GM18873 (cell line): Measurements from ENCODE around the gene TBXAS1.

Experiments
- ATAC-seq: cut with Tn5 transposase; IDR thresholded peaks from one replicate; pipeline ENCODE4 v1.9.1; 2021; ENCODE audit warnings: mild to moderate bottlenecking, moderate library complexity, moderate number of reproducible peaks; ENCODE audit not compliant: unreplicated experiment, low FRiP score

The TBXAS1 gene

DNA sequence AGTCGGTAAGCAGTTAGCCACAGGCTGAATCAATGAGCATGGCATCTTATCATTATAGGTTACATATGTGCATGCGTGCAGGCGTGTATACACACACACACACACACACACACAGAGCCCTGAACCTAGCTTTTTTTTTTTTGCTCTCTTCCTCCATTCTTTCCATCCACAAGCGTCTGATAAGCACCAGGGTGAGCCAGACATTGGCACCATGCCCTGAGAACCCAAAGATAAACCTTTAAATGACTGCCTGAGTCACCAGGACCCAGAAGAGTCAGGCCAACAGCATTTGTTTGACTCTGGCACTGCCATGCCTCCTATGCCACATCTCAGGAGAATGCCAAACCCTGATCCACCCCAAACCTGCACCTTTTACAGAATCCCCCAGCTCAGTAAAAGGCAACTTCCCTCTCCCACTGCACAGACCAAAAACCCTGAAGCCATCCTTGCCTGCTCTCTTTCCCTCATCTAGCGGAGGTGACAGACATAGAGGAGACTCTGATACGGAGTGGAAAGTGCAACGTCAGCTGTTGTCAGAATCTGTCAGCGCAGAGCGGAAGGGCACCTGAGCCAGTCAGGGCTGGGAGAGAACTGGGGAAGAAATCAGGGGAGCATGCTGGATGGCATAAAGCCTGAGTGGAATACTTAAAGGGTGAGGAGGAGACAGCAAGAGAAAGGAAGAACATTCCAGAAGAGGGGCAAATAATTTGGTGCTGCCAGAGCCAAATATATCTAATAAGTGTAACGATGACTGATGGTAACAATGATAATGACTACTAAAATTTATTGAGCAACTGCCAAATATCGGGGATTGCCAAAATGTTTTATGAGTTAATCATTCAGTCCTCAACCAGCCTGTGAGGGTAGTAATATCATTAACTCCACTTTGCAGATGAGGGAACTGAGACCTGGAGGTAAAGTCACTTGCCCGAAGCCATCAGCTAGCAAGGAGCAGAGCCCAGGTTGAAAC is 230.5 kb downstream of the TBXAS1 start:
- ATAC-seq, result no peak

DNA sequence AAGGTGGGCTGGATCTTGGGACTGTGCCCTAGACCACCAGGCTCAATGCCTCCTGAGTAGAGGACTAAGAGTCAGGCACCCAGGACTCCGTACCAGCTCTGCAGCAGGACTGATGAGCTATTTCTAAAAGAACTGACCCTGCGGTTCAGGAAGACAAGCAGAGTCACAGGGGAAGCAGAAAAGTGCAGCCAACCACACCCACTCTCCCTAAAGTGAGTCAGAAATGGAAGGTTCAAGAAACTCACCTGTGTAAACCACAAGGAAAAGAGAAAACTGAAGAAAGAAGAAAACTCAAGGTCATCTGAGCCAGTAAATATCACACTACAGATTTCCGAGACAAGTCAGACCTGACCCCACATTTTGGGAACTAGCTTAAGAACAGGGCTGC is 231.2 kb downstream of the TBXAS1 start:
- no peak for ATAC-seq

DNA sequence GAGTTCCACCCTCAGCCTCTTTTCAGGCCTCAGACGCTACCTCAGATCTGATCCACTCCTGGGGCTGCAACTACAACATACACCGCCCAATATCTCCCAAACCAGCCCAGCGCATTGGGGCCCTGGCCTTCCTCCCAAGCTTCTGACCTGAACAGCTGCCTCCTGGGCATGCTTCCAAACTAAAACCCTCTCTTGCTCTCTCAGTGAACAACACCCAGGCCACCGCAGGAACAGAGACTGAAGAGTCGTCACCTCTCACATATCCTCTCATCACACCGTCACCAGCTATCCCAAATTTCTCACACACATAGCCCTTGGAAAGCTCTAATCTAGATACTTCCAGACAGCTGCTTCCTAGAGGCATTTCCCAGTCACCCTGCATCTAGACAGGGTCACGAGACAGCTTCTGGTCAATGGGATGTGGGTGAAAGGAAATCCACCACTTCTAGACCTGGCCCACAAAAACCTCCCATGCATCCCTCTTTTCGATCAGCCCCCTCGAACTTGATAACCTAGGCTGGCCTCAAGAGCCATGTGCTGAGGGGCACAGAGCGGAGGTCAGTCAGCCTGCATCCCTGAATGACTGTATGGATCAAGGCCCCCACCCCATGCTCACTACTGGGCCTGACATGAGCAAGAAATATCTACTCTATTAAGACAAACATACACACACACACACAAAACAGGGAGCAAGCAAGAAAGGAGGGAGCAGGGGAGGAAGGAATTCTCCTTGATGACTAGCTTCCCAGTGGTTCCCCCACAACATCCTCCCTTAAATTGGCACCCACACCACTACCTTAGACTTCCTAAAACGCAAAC is 231.9 kb downstream of the TBXAS1 start:
- ATAC-seq, result no peak

DNA sequence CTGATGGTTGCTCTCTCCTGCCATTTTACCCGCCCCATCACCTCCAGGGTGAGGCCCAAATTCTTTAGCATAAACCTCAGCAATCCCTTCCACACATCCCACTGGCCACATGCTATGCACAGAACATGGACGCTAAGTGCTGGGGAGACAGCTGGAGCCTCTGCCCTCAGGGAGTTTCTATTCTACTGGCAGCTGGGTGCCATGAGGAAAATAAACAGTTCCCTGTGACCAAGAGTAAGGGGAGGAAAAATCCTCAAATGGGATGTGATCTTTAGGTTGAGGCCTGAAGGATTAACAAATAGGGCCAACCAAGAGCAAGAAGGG is 232.5 kb downstream of the TBXAS1 start:
- ATAC-seq, result no peak

DNA sequence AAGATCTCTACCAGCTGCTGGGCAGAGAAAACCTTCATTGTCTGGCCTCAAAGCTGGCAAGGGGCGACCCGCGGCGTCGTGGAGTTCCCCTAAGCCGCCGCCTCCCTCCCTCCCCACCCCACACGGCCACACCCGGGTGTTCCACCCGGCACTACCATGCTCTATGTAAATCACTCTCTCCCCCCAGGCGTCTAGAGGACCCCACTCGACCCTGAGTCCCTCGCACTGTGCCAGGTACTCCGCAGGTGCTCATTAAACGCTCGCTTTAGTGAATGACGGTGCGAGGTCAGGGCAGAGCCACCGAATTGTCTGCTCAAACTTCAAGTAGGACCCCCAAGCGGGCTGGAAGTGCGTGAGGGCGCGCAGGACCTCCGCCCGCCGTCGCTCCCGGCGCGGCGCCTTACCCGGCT is 233.1 kb downstream of the TBXAS1 start:
- no peak for ATAC-seq

DNA sequence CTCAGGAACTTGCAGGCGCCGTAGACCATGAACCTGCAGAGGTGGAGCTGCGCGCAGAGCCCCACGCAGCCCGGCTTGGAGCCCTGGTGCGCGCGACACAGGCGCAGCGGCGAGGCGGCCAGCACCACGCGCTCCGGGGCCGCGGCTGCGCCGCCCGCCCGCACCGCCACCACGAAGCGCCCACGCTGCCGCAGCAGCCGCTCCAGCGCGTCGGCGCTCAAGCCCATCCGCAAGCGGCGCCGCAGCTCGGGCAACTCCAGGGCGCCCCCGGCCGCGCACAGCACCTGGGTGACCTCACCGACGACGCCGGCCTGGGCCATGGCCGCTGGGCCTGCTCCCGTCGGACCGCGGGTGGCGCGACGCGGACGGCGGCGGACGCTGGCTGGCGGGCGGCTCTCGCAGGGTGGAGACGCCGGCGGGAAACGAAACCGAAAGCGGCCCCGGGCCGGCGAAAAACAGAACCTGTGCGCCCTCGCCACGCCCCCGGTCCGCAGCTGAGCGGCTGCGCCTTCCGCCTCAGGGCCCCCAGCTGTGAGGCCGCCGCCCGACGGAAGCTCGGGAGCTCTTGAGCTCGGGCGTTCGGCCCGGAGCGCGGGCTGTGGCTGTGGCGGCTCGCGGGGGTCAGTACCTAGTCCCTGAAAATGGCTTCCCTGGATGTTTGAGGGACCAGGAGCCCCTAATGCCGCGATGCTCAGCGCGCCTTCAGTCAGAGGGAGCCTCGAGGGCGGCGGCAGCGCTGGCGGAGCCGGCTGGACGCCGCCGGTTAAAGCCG is 233.7 kb downstream of the TBXAS1 start, which contains the start of gene PARP12:
TSS of gene PARP12 (minus strand) at position 424 of the 772 bp plus-strand sequence. CDS start at position 320, 104 bp downstream.
- peak; percentile 77 for ATAC-seq

DNA sequence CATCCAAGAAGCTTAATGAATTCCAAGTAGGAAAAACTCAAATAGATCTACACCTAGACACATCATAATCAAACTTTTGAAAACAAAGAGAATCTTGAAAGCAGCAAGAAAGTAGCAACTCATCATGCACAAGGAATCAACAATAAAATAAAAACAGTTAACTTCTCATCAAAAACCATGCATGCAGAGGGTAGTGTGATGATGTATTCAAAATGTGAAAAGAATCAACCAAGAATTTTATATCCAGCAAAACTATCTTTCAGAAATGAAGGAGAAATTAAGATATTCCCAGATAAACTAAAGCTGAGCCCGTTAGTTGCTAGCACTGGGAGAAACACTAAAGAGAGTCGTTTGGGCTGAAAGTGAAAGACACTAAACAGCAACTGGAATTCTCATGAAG is 238.0 kb downstream of the TBXAS1 start:
- no peak for ATAC-seq

DNA sequence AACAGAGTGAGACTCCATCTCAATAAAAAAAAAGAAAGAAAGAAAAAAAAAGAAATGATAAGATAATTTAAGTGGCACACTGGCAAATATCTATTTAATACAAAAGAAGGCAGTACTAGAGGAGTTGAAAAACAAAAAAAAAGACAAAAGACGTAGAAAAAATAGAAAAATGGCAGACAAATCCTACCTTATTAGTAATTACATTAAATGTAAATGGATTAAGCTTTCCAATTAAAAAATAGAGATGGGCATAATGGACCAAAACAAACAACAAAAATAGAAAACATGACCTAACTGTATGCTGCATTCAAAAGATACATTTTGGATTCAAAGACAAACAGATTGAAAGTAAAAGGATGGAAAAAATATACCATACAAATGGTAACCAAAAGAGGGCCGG is 239.0 kb downstream of the TBXAS1 start:
- no peak for ATAC-seq

DNA sequence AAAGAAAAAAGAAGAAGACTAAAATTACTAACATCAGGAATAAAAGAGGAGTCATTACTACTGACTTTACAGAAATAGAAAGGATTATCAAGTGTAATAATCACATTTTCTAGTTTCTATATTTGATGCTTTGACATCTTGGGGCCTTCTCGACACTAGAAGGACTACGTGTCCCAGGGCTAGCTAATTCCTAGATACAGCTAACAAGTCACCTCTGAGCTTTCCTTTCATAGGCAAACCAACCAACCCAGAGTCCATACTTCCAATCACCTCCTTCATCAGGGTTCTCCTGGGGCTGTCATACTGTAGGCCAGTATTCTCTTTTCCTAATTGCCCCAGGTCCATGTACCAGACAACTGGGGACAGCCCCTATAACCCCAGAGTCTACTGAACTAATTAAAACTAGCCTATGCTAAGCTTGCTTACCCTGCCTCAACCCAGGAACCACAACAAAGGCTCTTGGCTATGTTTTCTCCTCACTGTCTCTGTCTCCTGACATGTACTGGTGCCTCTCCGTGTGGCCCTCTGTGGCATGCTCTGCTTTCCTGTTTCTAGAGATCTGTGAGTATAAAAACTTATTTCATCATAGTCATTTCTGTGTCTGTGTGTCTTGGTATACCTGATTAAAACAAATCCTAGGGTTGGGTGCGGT is 240.4 kb downstream of the TBXAS1 start:
- ATAC-seq, result no peak
